ENCODE measurements around the gene TH. TPM values are rescaled to one million over a fixed set of nuclear protein-coding genes. Genes with fewer than 3 reads are reported as not detected.

TH gene
- polyA plus RNA-seq, 3 donors: not detected

DNA sequence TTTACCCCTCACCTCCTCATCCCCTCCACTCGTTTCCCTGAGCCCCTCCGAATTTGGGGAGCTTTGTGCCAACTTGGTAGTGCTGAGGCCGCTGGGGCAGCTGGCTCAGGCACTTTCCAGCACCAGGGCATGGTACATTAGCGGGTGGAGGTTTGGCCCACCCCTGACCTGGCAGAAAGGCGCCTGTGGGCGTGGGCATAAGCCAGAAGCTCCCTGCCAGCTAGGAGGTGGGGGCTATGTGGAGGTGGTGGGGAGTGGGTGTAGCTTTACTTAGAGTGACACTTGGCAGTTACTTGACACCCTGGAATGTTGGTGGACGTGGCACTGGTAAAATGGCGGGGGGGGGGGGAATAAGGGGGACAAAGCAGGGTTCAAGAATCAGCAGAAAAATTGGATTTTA is 22.2 kb downstream of the TH start:
- Histone ChIP-seq H2AFZ (ENCODE audit: insufficient read depth, low read depth, low read length, poor library complexity, severe bottlenecking) (no peak overlapping the region), H3K4me2 (replicated peaks; ENCODE audit: extremely low read depth, low read length, poor library complexity, severe bottlenecking) (no peak overlapping the region), H3K27ac (ENCODE audit: low read depth in 1 of 2, low read length in 2 of 2) (no peak overlapping the region), H4K20me1 (ENCODE audit: insufficient read depth, low read length) (no peaks in the 10 kb centered on the region), H3K79me2 (ENCODE audit: insufficient read depth, low read length) (no peaks in the 10 kb centered on the region), H3K9ac (ENCODE audit: insufficient read depth, low read length, poor library complexity, severe bottlenecking) (no peak overlapping the region), H3K9me3 (replicated peaks in 1 of 2; ENCODE audit: control insufficient read depth in 1 of 2, insufficient read depth in 1 of 2, low read length in 2 of 2) (peaks cover 0 to 8% of the 10 kb centered on the region in 2 donors), H3K4me1 (ENCODE audit: control insufficient read depth in 1 of 2, insufficient read depth in 2 of 2, low read length in 2 of 2) (peaks cover 5 to 7% of the 10 kb centered on the region in 2 donors), H3K36me3 (replicated peaks in 1 of 2; ENCODE audit: control insufficient read depth in 1 of 2, insufficient read depth in 2 of 2, low read length in 2 of 2) (no peaks in the 10 kb centered on the region), H3K4me3 (replicated peaks in 1 of 3; ENCODE audit: low read depth in 2 of 3, low read length in 3 of 3) (no peak overlapping the region), H3K27me3 (ENCODE audit: control insufficient read depth in 2 of 2, insufficient read depth in 2 of 2, low read length in 2 of 2) (peaks cover 6 to 64% of the 10 kb centered on the region in 2 donors)
- Mint-ChIP-seq H3K4me3 (no peak overlapping the region), H3K9me3 (peaks cover 0 to 5% (median 2%) of the 10 kb centered on the region in 7 donors), H3K27ac (no peak overlapping the region), H3K27me3 (ENCODE audit: low read depth in 3 of 3) (peaks cover 57 to 83% (median 65%) of the 10 kb centered on the region in 3 donors), H3K36me3 (no peaks in the 10 kb centered on the region), H3K4me1 (peaks cover 12% of the 10 kb centered on the region)
- TF ChIP-seq, protein P1, sequence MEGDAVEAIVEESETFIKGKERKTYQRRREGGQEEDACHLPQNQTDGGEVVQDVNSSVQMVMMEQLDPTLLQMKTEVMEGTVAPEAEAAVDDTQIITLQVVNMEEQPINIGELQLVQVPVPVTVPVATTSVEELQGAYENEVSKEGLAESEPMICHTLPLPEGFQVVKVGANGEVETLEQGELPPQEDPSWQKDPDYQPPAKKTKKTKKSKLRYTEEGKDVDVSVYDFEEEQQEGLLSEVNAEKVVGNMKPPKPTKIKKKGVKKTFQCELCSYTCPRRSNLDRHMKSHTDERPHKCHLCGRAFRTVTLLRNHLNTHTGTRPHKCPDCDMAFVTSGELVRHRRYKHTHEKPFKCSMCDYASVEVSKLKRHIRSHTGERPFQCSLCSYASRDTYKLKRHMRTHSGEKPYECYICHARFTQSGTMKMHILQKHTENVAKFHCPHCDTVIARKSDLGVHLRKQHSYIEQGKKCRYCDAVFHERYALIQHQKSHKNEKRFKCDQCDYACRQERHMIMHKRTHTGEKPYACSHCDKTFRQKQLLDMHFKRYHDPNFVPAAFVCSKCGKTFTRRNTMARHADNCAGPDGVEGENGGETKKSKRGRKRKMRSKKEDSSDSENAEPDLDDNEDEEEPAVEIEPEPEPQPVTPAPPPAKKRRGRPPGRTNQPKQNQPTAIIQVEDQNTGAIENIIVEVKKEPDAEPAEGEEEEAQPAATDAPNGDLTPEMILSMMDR (IDR thresholded peaks at IDR 0.05): no peak
- DNase-seq: no peak
- intact Hi-C loops (cut with micrococcal nuclease): loop anchor here in 1 of 2 donors (5.0 kb wide), 1 partner anchor 317 kb away; the partner anchor contains the start of gene SYT8
- WGBS (ENCODE audit: insufficient coverage): 76% methylated on average over 4 of the region's 8 CpGs

GRCh38 chr11:2148595-2148994 is 23.0 kb downstream of the TH start:
- H3K9me3 ChIP-seq (replicated peaks in 1 of 2; ENCODE audit: control insufficient read depth in 1 of 2, insufficient read depth in 1 of 2, low read length in 2 of 2): peaks cover 0 to 8% of the 10 kb centered on the region in 2 donors
- H3K36me3 ChIP-seq (replicated peaks in 1 of 2; ENCODE audit: control insufficient read depth in 1 of 2, insufficient read depth in 2 of 2, low read length in 2 of 2): no peaks in the 10 kb centered on the region
- H3K9me3 Mint-ChIP-seq: peaks cover 0 to 6% (median 2%) of the 10 kb centered on the region in 7 donors
- no peak overlapping the region for H3K4me3 Mint-ChIP-seq
- no peak for DNase-seq
- WGBS (ENCODE audit: insufficient coverage): 66% methylated on average over 2 of the region's 5 CpGs
- H3K27ac Mint-ChIP-seq: no peak overlapping the region
- no peak overlapping the region for H3K4me3 ChIP-seq (replicated peaks in 1 of 3; ENCODE audit: low read depth in 2 of 3, low read length in 3 of 3)
- no peaks in the 10 kb centered on the region for H4K20me1 ChIP-seq (ENCODE audit: insufficient read depth, low read length)
- H3K4me1 ChIP-seq (ENCODE audit: control insufficient read depth in 1 of 2, insufficient read depth in 2 of 2, low read length in 2 of 2): peaks cover 5 to 7% of the 10 kb centered on the region in 2 donors
- no peak overlapping the region for H2AFZ ChIP-seq (ENCODE audit: insufficient read depth, low read depth, low read length, poor library complexity, severe bottlenecking)
- no peaks in the 10 kb centered on the region for H3K36me3 Mint-ChIP-seq
- intact Hi-C loops (cut with micrococcal nuclease): loop anchor here in 1 of 2 donors (5.0 kb wide), 1 partner anchor 316 kb away; the partner anchor contains the start of gene SYT8
- H3K27ac ChIP-seq (ENCODE audit: low read depth in 1 of 2, low read length in 2 of 2): no peak overlapping the region
- H3K27me3 Mint-ChIP-seq (ENCODE audit: low read depth in 3 of 3): peaks cover 63 to 86% (median 70%) of the 10 kb centered on the region in 3 donors
- H3K27me3 ChIP-seq (ENCODE audit: control insufficient read depth in 2 of 2, insufficient read depth in 2 of 2, low read length in 2 of 2): peaks cover 7 to 72% of the 10 kb centered on the region in 2 donors
- no peak overlapping the region for H3K9ac ChIP-seq (ENCODE audit: insufficient read depth, low read length, poor library complexity, severe bottlenecking)
- TF ChIP-seq, protein P1 (IDR thresholded peaks at IDR 0.05): no peak
- peaks cover 8% of the 10 kb centered on the region for H3K4me1 Mint-ChIP-seq
- no peak overlapping the region for H3K4me2 ChIP-seq (replicated peaks; ENCODE audit: extremely low read depth, low read length, poor library complexity, severe bottlenecking)
- H3K79me2 ChIP-seq (ENCODE audit: insufficient read depth, low read length): no peaks in the 10 kb centered on the region
